ENCODE results near the gene ABCB6.

- TF ChIP-seq CTCF (conservative IDR thresholded peaks at IDR 0.05; ENCODE audit: low read length) (no peak), EZH2phosphoT487 (IDR thresholded peaks at IDR 0.05; ENCODE audit: borderline replicate concordance, low read depth, low read length) (no peak)
Observed at GRCh38 chr2:219209236-219210195, 9.2 kb downstream of the ABCB6 start.

Measured in OCI-LY7 (cell line).